OCI-LY1 (cell line): ENCODE measurements around the gene POLA1.
"Not testable (repeated sequence)": the region's sequence is repeated elsewhere in the genome, so short reads cannot be mapped to it uniquely, and the experiment has no call there.

Experiments used
- H2AFZ ChIP-seq: fragments of 200-600 bp; sonication (generic), shearing (Covaris generic); 2 replicates; pipeline ENCODE4 v1.6.0; 2014; ENCODE audit warnings: antibody characterized with exemption, mild to moderate bottlenecking, low read length
- H3F3A ChIP-seq: fragments of 200-600 bp; sonication (generic), shearing (Covaris generic); 2 replicates; pipeline ENCODE4 v1.6.0; 2014; ENCODE audit warnings: mild to moderate bottlenecking, antibody characterized with exemption, low read length, moderate library complexity; ENCODE audit not compliant: insufficient read depth
- H3K27ac ChIP-seq: fragments of 200-600 bp; sonication (generic); 2 replicates; pipeline ENCODE4 v1.5.1; 2014; ENCODE audit warnings: low read length, mixed run types, mild to moderate bottlenecking, low read depth; ENCODE audit not compliant: poor library complexity, severe bottlenecking
- H3K27me3 ChIP-seq: fragments of 200-600 bp; sonication (generic); 2 replicates; pipeline ENCODE4 v1.6.0; 2014; ENCODE audit warnings: antibody characterized with exemption, mild to moderate bottlenecking, low read length, moderate library complexity; ENCODE audit not compliant: insufficient read depth
- H3K36me3 ChIP-seq: fragments of 200-600 bp; sonication (generic); 2 replicates; pipeline ENCODE4 v1.6.1; 2014; ENCODE audit warnings: mild to moderate bottlenecking, antibody characterized with exemption, low read length, moderate library complexity, mixed read lengths; ENCODE audit not compliant: insufficient read depth
- H3K4me1 ChIP-seq: fragments of 200-600 bp; sonication (generic); 2 replicates; pipeline ENCODE4 v1.5.1; 2014; ENCODE audit warnings: mild to moderate bottlenecking, low read length, moderate library complexity; ENCODE audit not compliant: insufficient read depth, severe bottlenecking
- H3K4me2 ChIP-seq: fragments of 200-600 bp; sonication (generic), shearing (Covaris generic); 2 replicates; pipeline ENCODE4 v1.6.1; 2014; ENCODE audit warnings: low read length
- H3K4me3 ChIP-seq: fragments of 200-600 bp; sonication (generic); 2 replicates; pipeline ENCODE4 v1.5.1; 2014; ENCODE audit warnings: low read length, low read depth, mild to moderate bottlenecking, mixed read lengths; ENCODE audit not compliant: poor library complexity, severe bottlenecking
- H3K79me2 ChIP-seq: fragments of 200-600 bp; shearing (Covaris generic); 2 replicates; pipeline ENCODE4 v1.6.1; 2016; ENCODE audit warnings: mixed run types, low read length, mixed read lengths; ENCODE audit not compliant: insufficient read depth
- H3K9ac ChIP-seq: fragments of 200-600 bp; sonication (generic), shearing (Covaris generic); 2 replicates; pipeline ENCODE4 v1.6.1; 2014; ENCODE audit warnings: mild to moderate bottlenecking, low read length, mixed read lengths
- H3K9me2 ChIP-seq: fragments of 200-600 bp; sonication (generic), shearing (Covaris generic); 2 replicates; pipeline ENCODE4 v1.6.1; 2014; ENCODE audit warnings: low read depth, mild to moderate bottlenecking, low read length, mixed read lengths
- H3K9me3 ChIP-seq: fragments of 200-600 bp; shearing (Covaris generic); 2 replicates; pipeline ENCODE4 v1.6.1; 2014; ENCODE audit warnings: low read length, mixed read lengths
- H4K20me1 ChIP-seq: fragments of 200-600 bp; sonication (generic), shearing (Covaris generic); 2 replicates; pipeline ENCODE4 v1.6.0; 2016; ENCODE audit warnings: mild to moderate bottlenecking, low read length; ENCODE audit not compliant: insufficient read depth
- CTCF ChIP-seq: fragments of 200-600 bp; sonication (generic), shearing (Covaris generic); IDR thresholded peaks from 2 replicates; pipeline ENCODE4 v1.5.1; 2017; ENCODE audit warnings: mild to moderate bottlenecking, antibody characterized with exemption, low read length, moderate library complexity, mixed read lengths
- EZH2 ChIP-seq: fragments of 200-600 bp; sonication (generic), shearing (Covaris generic); IDR thresholded peaks from 2 replicates; pipeline ENCODE4 v1.8.0; 2017; ENCODE audit warnings: borderline replicate concordance, mixed run types, mild to moderate bottlenecking, antibody characterized with exemption, low read length, moderate library complexity, mixed read lengths

POLA1 gene

GRCh38 chrX:24860140-24860539 is 166.4 kb downstream of the POLA1 start:
- no peaks in the 10 kb centered on the region for H3K79me2 ChIP-seq
- TF ChIP-seq CTCF (no peak), EZH2 (no peak)
- H3K36me3 ChIP-seq = peaks cover 6% of the 10 kb centered on the region
- H3K27ac ChIP-seq = no peak overlapping the region
- H3K4me1 ChIP-seq = no peaks in the 10 kb centered on the region
- no peaks in the 10 kb centered on the region for H3F3A ChIP-seq
- H2AFZ ChIP-seq = no peak overlapping the region
- H4K20me1 ChIP-seq = no peaks in the 10 kb centered on the region
- no peak overlapping the region for H3K4me2 ChIP-seq
- no peaks in the 10 kb centered on the region for H3K9me2 ChIP-seq
- no peak overlapping the region for H3K9ac ChIP-seq
- H3K9me3 ChIP-seq = no peaks in the 10 kb centered on the region
- no peaks in the 10 kb centered on the region for H3K27me3 ChIP-seq
- no peak overlapping the region for H3K4me3 ChIP-seq

GRCh38 chrX:24862343-24862742 is 168.6 kb downstream of the POLA1 start:
- no peak overlapping the region for H3K4me3 ChIP-seq
- no peaks in the 10 kb centered on the region for H3K79me2 ChIP-seq
- no peak overlapping the region for H3K9ac ChIP-seq
- no peaks in the 10 kb centered on the region for H3K9me2 ChIP-seq
- no peak overlapping the region for H3K27ac ChIP-seq
- H3K4me1 ChIP-seq = no peaks in the 10 kb centered on the region
- no peak overlapping the region for H3K4me2 ChIP-seq
- H3K27me3 ChIP-seq = no peaks in the 10 kb centered on the region
- H3K9me3 ChIP-seq = no peaks in the 10 kb centered on the region
- H4K20me1 ChIP-seq = no peaks in the 10 kb centered on the region
- H2AFZ ChIP-seq = no peak overlapping the region
- no peaks in the 10 kb centered on the region for H3K36me3 ChIP-seq
- H3F3A ChIP-seq = no peaks in the 10 kb centered on the region
- TF ChIP-seq CTCF (no peak), EZH2 (no peak)

GRCh38 chrX:24863779-24864178 is 170.1 kb downstream of the POLA1 start:
- not testable (repeated sequence) for H3F3A ChIP-seq, H4K20me1 ChIP-seq, H3K4me3 ChIP-seq, H3K9me2 ChIP-seq, H3K4me1 ChIP-seq, H2AFZ ChIP-seq, H3K36me3 ChIP-seq, H3K79me2 ChIP-seq, H3K9ac ChIP-seq, H3K27me3 ChIP-seq, H3K27ac ChIP-seq, H3K4me2 ChIP-seq, H3K9me3 ChIP-seq

- no peak overlapping the region for H3K4me3 ChIP-seq
- H3K27me3 ChIP-seq = no peaks in the 10 kb centered on the region
Observed at GRCh38 chrX:24870143-24870542, 176.4 kb downstream of the POLA1 start.

More at GRCh38 chrX:24870143-24870542, 176.4 kb downstream of the POLA1 start:
- H3K9ac ChIP-seq = no peak overlapping the region
- no peaks in the 10 kb centered on the region for H3F3A ChIP-seq
- no peaks in the 10 kb centered on the region for H4K20me1 ChIP-seq
- no peaks in the 10 kb centered on the region for H3K9me3 ChIP-seq
- H3K9me2 ChIP-seq = no peaks in the 10 kb centered on the region
- no peak for TF ChIP-seq CTCF
- no peak for TF ChIP-seq EZH2
- no peak overlapping the region for H3K27ac ChIP-seq
- no peaks in the 10 kb centered on the region for H3K79me2 ChIP-seq
- H3K4me1 ChIP-seq = no peaks in the 10 kb centered on the region
- H3K4me2 ChIP-seq = no peak overlapping the region
- 0 out of 2 replicates have a peak, but pooled peaks cover 6% of the 10 kb centered on the region for H3K36me3 ChIP-seq
- H2AFZ ChIP-seq = no peak overlapping the region
